Stimulated activated CD8-positive, alpha-beta memory T cell treated with anti-CD3 and anti-CD28 coated beads, Interleukin-2, amount 100 ng/mL, for 48 hours (primary cell): ENCODE measurements around the gene ANK3.
"Not testable (repeated sequence)": the region's sequence is repeated elsewhere in the genome, so short reads cannot be mapped to it uniquely, and the experiment has no call there.

Experiments used
- DNase-seq, 2 donors: peaks; one replicate each; pipeline ENCODE4 v3.0.0-alpha.2; 2020; ENCODE audit warnings: low read depth in 2 of 2

Gene ANK3

GRCh38 chr10:60035984-60036383 is 353.7 kb downstream of the ANK3 start:
- no peak for DNase-seq

- not testable (repeated sequence) for DNase-seq
Measured at GRCh38 chr10:60035375-60035774, 354.3 kb downstream of the ANK3 start.

GRCh38 chr10:60032723-60033122 is 357.0 kb downstream of the ANK3 start:
- peak; percentile 5 to 18 for DNase-seq

- no peak for DNase-seq
Measured at GRCh38 chr10:60031664-60032063, 358.0 kb downstream of the ANK3 start.

- no peak for DNase-seq
Measured at GRCh38 chr10:60031183-60031582, 358.5 kb downstream of the ANK3 start.

GRCh38 chr10:60029475-60029874 is 360.2 kb downstream of the ANK3 start:
- no peak for DNase-seq

- no peak for DNase-seq
Measured at GRCh38 chr10:60028081-60028480, 361.6 kb downstream of the ANK3 start.

GRCh38 chr10:60025279-60025678 is 364.4 kb downstream of the ANK3 start:
- no peak for DNase-seq

GRCh38 chr10:60024506-60024905 is 365.2 kb downstream of the ANK3 start:
- no peak for DNase-seq

- no peak for DNase-seq
Measured at GRCh38 chr10:60023155-60023877, 366.4 kb downstream of the ANK3 start.

- no peak for DNase-seq
Measured at GRCh38 chr10:60021361-60021760, 368.3 kb downstream of the ANK3 start.

- DNase-seq = no peak
Measured at GRCh38 chr10:60016794-60017193, 372.9 kb downstream of the ANK3 start.

- DNase-seq = no peak
Measured at GRCh38 chr10:60009710-60010383, 379.8 kb downstream of the ANK3 start.

GRCh38 chr10:60009276-60009675 is 380.4 kb downstream of the ANK3 start:
- no peak for DNase-seq

GRCh38 chr10:60008816-60009215 is 380.9 kb downstream of the ANK3 start:
- no peak for DNase-seq

GRCh38 chr10:60006062-60006461 is 383.6 kb downstream of the ANK3 start:
- no peak for DNase-seq

GRCh38 chr10:60003651-60004523 is 385.8 kb downstream of the ANK3 start:
- DNase-seq = no peak

GRCh38 chr10:60000747-60001146 is 388.9 kb downstream of the ANK3 start:
- DNase-seq = no peak

- DNase-seq = no peak
Measured at GRCh38 chr10:59997827-59998525, 391.7 kb downstream of the ANK3 start.

- no peak for DNase-seq
Measured at GRCh38 chr10:59995862-59996261, 393.8 kb downstream of the ANK3 start.

GRCh38 chr10:59993931-59994330 is 395.7 kb downstream of the ANK3 start:
- DNase-seq = no peak

GRCh38 chr10:59991661-59992060 is 398.0 kb downstream of the ANK3 start:
- DNase-seq = no peak
